ENCODE measurements around the gene P2RY6.

Gene P2RY6

GRCh38 chr11:73318501-73319011 lies 46.4 kb downstream of the P2RY6 start:
- Mint-ChIP-seq H3K36me3 (no peaks in the 10 kb centered on the region), H3K4me1 (peaks cover 14% of the 10 kb centered on the region), H3K27ac (no peak overlapping the region), H3K4me3 (no peak overlapping the region), H3K9me3 (no peaks in the 10 kb centered on the region)
- DNase-seq (ENCODE audit: low spot score in 2 of 2) (no peak), ATAC-seq (no peak)

- DNase-seq (ENCODE audit: low spot score in 2 of 2) (no peak), ATAC-seq (no peak)
- Mint-ChIP-seq H3K9me3 (no peaks in the 10 kb centered on the region), H3K4me1 (no peaks in the 10 kb centered on the region), H3K27ac (peak overlapping the region; percentile 47), H3K36me3 (no peaks in the 10 kb centered on the region), H3K4me3 (no peak overlapping the region)
These were observed 48.8 kb downstream of the P2RY6 start for GRCh38 chr11:73320763-73321603.

GRCh38 chr11:73321604-73322381 lies 49.7 kb downstream of the P2RY6 start:
- Mint-ChIP-seq H3K27ac (peak overlapping the region; percentile 47), H3K9me3 (no peaks in the 10 kb centered on the region), H3K4me3 (no peak overlapping the region), H3K4me1 (no peaks in the 10 kb centered on the region), H3K36me3 (no peaks in the 10 kb centered on the region)
- DNase-seq (ENCODE audit: low spot score in 2 of 2) (no peak), ATAC-seq (no peak)

GRCh38 chr11:73322382-73323306 lies 50.5 kb downstream of the P2RY6 start:
- no peak for ATAC-seq

GRCh38 chr11:73323464-73323863 lies 51.3 kb downstream of the P2RY6 start:
- H3K36me3 Mint-ChIP-seq = no peaks in the 10 kb centered on the region
- ATAC-seq (no peak), DNase-seq (ENCODE audit: low spot score in 2 of 2) (no peak)
- H3K27ac Mint-ChIP-seq = no peak overlapping the region
- no peak overlapping the region for H3K4me3 Mint-ChIP-seq
- H3K9me3 Mint-ChIP-seq = no peaks in the 10 kb centered on the region
- H3K4me1 Mint-ChIP-seq = peaks cover 12% of the 10 kb centered on the region

More at GRCh38 chr11:73322382-73323306, 50.5 kb downstream of the P2RY6 start:
- no peak for DNase-seq (ENCODE audit: low spot score in 2 of 2)
- H3K27ac Mint-ChIP-seq = no peak overlapping the region
- H3K4me1 Mint-ChIP-seq = peaks cover 8% of the 10 kb centered on the region
- no peaks in the 10 kb centered on the region for H3K9me3 Mint-ChIP-seq
- no peaks in the 10 kb centered on the region for H3K36me3 Mint-ChIP-seq
- no peak overlapping the region for H3K4me3 Mint-ChIP-seq

GRCh38 chr11:73324116-73324515 lies 52.0 kb downstream of the P2RY6 start:
- Mint-ChIP-seq H3K9me3 (no peaks in the 10 kb centered on the region), H3K4me1 (peaks cover 12% of the 10 kb centered on the region), H3K4me3 (no peak overlapping the region), H3K36me3 (no peaks in the 10 kb centered on the region), H3K27ac (no peak overlapping the region)
- DNase-seq (ENCODE audit: low spot score in 2 of 2) (no peak), ATAC-seq (no peak)

GRCh38 chr11:73324665-73325035 lies 52.5 kb downstream of the P2RY6 start:
- H3K4me1 Mint-ChIP-seq = peaks cover 12% of the 10 kb centered on the region
- DNase-seq (ENCODE audit: low spot score in 2 of 2) (no peak), ATAC-seq (no peak)
- no peaks in the 10 kb centered on the region for H3K36me3 Mint-ChIP-seq
- no peaks in the 10 kb centered on the region for H3K9me3 Mint-ChIP-seq
- H3K4me3 Mint-ChIP-seq = no peak overlapping the region
- no peak overlapping the region for H3K27ac Mint-ChIP-seq

- Mint-ChIP-seq H3K36me3 (no peaks in the 10 kb centered on the region), H3K27ac (peak overlapping the region; percentile 13), H3K4me3 (no peak overlapping the region), H3K4me1 (peaks cover 12% of the 10 kb centered on the region), H3K9me3 (no peaks in the 10 kb centered on the region)
- peak; percentile 29 for ATAC-seq
- no peak for DNase-seq (ENCODE audit: low spot score in 2 of 2)
These were observed 53.2 kb downstream of the P2RY6 start for GRCh38 chr11:73325036-73325981.

- Mint-ChIP-seq H3K4me3 (no peak overlapping the region), H3K9me3 (no peaks in the 10 kb centered on the region), H3K36me3 (no peaks in the 10 kb centered on the region), H3K27ac (no peak overlapping the region), H3K4me1 (peaks cover 12% of the 10 kb centered on the region)
- ATAC-seq (peak; percentile 83), DNase-seq (ENCODE audit: low spot score in 2 of 2) (no peak)
These were observed 55.0 kb downstream of the P2RY6 start for GRCh38 chr11:73326929-73327811.

GRCh38 chr11:73327812-73328364 lies 55.8 kb downstream of the P2RY6 start:
- H3K27ac Mint-ChIP-seq = peak overlapping the region; percentile 58
- no peak overlapping the region for H3K4me3 Mint-ChIP-seq
- H3K9me3 Mint-ChIP-seq = no peaks in the 10 kb centered on the region
- no peaks in the 10 kb centered on the region for H3K36me3 Mint-ChIP-seq
- DNase-seq (ENCODE audit: low spot score in 2 of 2) (no peak), ATAC-seq (no peak)
- peaks cover 12% of the 10 kb centered on the region for H3K4me1 Mint-ChIP-seq

GRCh38 chr11:73330569-73331093 lies 58.5 kb downstream of the P2RY6 start:
- Mint-ChIP-seq H3K4me3 (no peak overlapping the region), H3K36me3 (no peaks in the 10 kb centered on the region), H3K9me3 (no peaks in the 10 kb centered on the region), H3K27ac (peak overlapping the region; percentile 67), H3K4me1 (peaks cover 12% of the 10 kb centered on the region)
- ATAC-seq = no peak
- DNase-seq (ENCODE audit: low spot score in 2 of 2) = no peak

- Mint-ChIP-seq H3K27ac (no peak overlapping the region), H3K4me3 (no peak overlapping the region), H3K9me3 (no peaks in the 10 kb centered on the region), H3K36me3 (no peaks in the 10 kb centered on the region), H3K4me1 (peaks cover 12% of the 10 kb centered on the region)
- no peak for DNase-seq (ENCODE audit: low spot score in 2 of 2)
- ATAC-seq = no peak
These were observed 59.2 kb downstream of the P2RY6 start for GRCh38 chr11:73331138-73331916.
